ENCODE data around the gene MAST4. TPM values are rescaled to one million over a fixed set of nuclear protein-coding genes. Genes with fewer than 3 reads are reported as not detected.
A peak's percentile ranks its signal among the peaks of the same experiment; 100 is the strongest.

The MAST4 gene
- total and polyA plus RNA-seq, 2 of the 4 experiments (the other 2 are of a cell fraction): 4.8 to 6.8 TPM

- Histone ChIP-seq H2AK5ac (ENCODE audit: low read depth, low read length) (no peak overlapping the region), H3K9ac (ENCODE audit: low read depth, low read length) (no peak overlapping the region), H4K91ac (ENCODE audit: insufficient read depth, low read depth, low read length) (no peak overlapping the region), H3K23ac (ENCODE audit: low read depth, low read length) (no peak overlapping the region), H3K4me2 (ENCODE audit: low read depth, low read length) (no peak overlapping the region; the same call in 1 of the 2 replicates), H3K4me3 (ENCODE audit: insufficient read depth, low read depth, low read length) (no peak overlapping the region), H2BK20ac (ENCODE audit: low read depth, low read length) (peak overlapping the region; percentile 0; the same call in 1 of the 2 replicates), H3K56ac (ENCODE audit: extremely low read depth, insufficient read depth, low read length) (no peak overlapping the region), H2BK120ac (ENCODE audit: low read depth, low read length) (no peak overlapping the region), H2BK15ac (ENCODE audit: low read depth, low read length) (no peak overlapping the region), H2AK9ac (replicated peaks; ENCODE audit: low read depth, low read length, poor library complexity) (no peak overlapping the region), H3K4me1 (ENCODE audit: control insufficient read depth, insufficient read depth, low read length) (peaks cover 16% of the 10 kb centered on the region), H4K20me1 (ENCODE audit: insufficient read depth, low read length) (no peaks in the 10 kb centered on the region), H3K4ac (ENCODE audit: low read depth, low read length) (0 out of 2 replicates have a peak overlapping the region, but pooled peaks have one; percentile 1), H4K8ac (ENCODE audit: low read depth in 2 of 2, low read length in 2 of 2) (no peak overlapping the region), H4K5ac (ENCODE audit: low read depth, low read length) (peak overlapping the region; percentile 35; the same call in 1 of the 2 replicates), H2BK5ac (ENCODE audit: low read depth, low read length, poor library complexity, severe bottlenecking) (peak overlapping the region; percentile 37), H3K79me1 (ENCODE audit: low read depth in 1 of 2, low read length in 2 of 2) (peaks cover 25 to 33% of the 10 kb centered on the region in 2 experiments), H3K14ac (replicated peaks; ENCODE audit: low read depth, low read length) (0 out of 2 replicates have a peak overlapping the region, but pooled peaks have one; percentile 8), H3K18ac (ENCODE audit: low read depth, low read length) (peak overlapping the region; percentile 69), H3K9me1 (ENCODE audit: insufficient read depth, low read length) (peaks cover 9% of the 10 kb centered on the region; the same call in 1 of the 2 replicates), H3K9me3 (ENCODE audit: control insufficient read depth, insufficient read depth, low read length) (no peaks in the 10 kb centered on the region), H3K27ac (ENCODE audit: insufficient read depth, low read length) (no peak overlapping the region), H3K36me3 (ENCODE audit: control insufficient read depth, insufficient read depth, low read length) (no peaks in the 10 kb centered on the region; the same call in 1 of the 2 replicates), H2AFZ (replicated peaks; ENCODE audit: low read length, poor library complexity) (no peak overlapping the region), H3K27me3 (ENCODE audit: control insufficient read depth, insufficient read depth, low read length) (no peaks in the 10 kb centered on the region)
- no TSS peak for BruUV-seq (replicated peaks)
- CTCF ChIA-PET: interaction anchor here (0.9 to 1.7 kb wide), 2 partner anchors 14 to 18 kb away, joined by 3 to 5 read pairs; no protein-coding TSS in a partner anchor
- ATAC-seq (ENCODE audit: low read depth) (peak; percentile 18; the same call in 1 of the 2 replicates), DNase-seq (no peak)
- TF ChIP-seq USF2 (IDR thresholded peaks at IDR 0.05; ENCODE audit: low read depth, low read length) (no peak), CEBPB (IDR thresholded peaks at IDR 0.05; ENCODE audit: low read depth, low read length) (peak; percentile 70)
- WGBS, 2 experiments (ENCODE audit: extremely low coverage in 2 of 2, insufficient read length in 1 of 2): no CpG with 5 or more reads among the region's 8 CpGs
- in situ Hi-C loops (cut with MboI; ENCODE audit: low sequenced_read_pairs) (no loop called here), intact Hi-C loops (cut with micrococcal nuclease) (no loop called here), dilution Hi-C loops (cut with HindIII; ENCODE audit: low sequenced_read_pairs, unreplicated experiment) (no loop called here)
- POLR2A ChIA-PET (ENCODE audit: unreplicated experiment): no interaction called here
These were observed 437.9 kb downstream of the MAST4 start for GRCh38 chr5:67033880-67034651.

Measured in IMR-90 (cell line).